Natural killer cell (primary cell): Measurements from ENCODE around the gene ACAA2. TPM values are rescaled to one million over a fixed set of nuclear protein-coding genes. Genes with fewer than 3 reads are reported as not detected.

Experiments
- ATAC-seq, 3 donors: fragments of 150-1000 bp in 2 of 3; fragments of 200-7000 bp in 1 of 3; cut with Tn5 transposase; 1 replicate in 1 of 3; 2 replicates in 2 of 3; pipeline ENCODE4 v1.10.0; 2021; ENCODE audit warnings: mild to moderate bottlenecking in 2 of 3, moderate library complexity in 2 of 3
- DNase-seq, 2 donors: peaks; one replicate each; pipeline versions ENCODE4 v3.0.0 to v3.0.0-alpha.2; 2013 to 2021; ENCODE audit warnings: mixed read lengths in 1 of 2
- H3K27ac ChIP-seq: one replicate; pipeline ENCODE4 v1.5.1; 2013; ENCODE audit warnings: mild to moderate bottlenecking, low read length
- H3K27me3 ChIP-seq: one replicate; pipeline ENCODE4 v1.6.1; 2013; ENCODE audit warnings: low read length; ENCODE audit not compliant: control insufficient read depth, insufficient read depth
- H3K36me3 ChIP-seq: one replicate; pipeline ENCODE4 v1.6.1; 2013; ENCODE audit warnings: low read length; ENCODE audit not compliant: control insufficient read depth, insufficient read depth
- H3K4me1 ChIP-seq: one replicate; pipeline ENCODE4 v1.6.1; 2013; ENCODE audit warnings: low read length; ENCODE audit not compliant: control insufficient read depth, insufficient read depth
- H3K4me3 ChIP-seq: one replicate; pipeline ENCODE4 v1.5.1; 2013; ENCODE audit warnings: low read length
- H3K9me3 ChIP-seq: one replicate; pipeline ENCODE4 v1.6.1; 2013; ENCODE audit warnings: low read length; ENCODE audit not compliant: control insufficient read depth, insufficient read depth
- H3K27ac Mint-ChIP-seq, 2 donors: one replicate each; pipeline ENCODE4 v1.8.0; 2022; ENCODE audit warnings: mild to moderate bottlenecking in 2 of 2, mixed read lengths in 2 of 2, moderate library complexity in 1 of 2
- H3K27me3 Mint-ChIP-seq, 2 donors: one replicate each; pipeline ENCODE4 v1.8.0; 2022; ENCODE audit warnings: low read depth in 2 of 2, mixed read lengths in 2 of 2
- H3K36me3 Mint-ChIP-seq: one replicate; pipeline ENCODE4 v1.8.0; 2022; ENCODE audit warnings: mixed read lengths
- H3K4me1 Mint-ChIP-seq, 2 donors: one replicate each; pipeline ENCODE4 v1.8.0; 2022; ENCODE audit warnings: mixed read lengths in 2 of 2
- H3K4me3 Mint-ChIP-seq: one replicate; pipeline ENCODE4 v1.8.0; 2022; ENCODE audit warnings: mild to moderate bottlenecking, moderate library complexity, mixed read lengths
- H3K9me3 Mint-ChIP-seq, 2 donors: one replicate each; pipeline ENCODE4 v1.8.0; 2022; ENCODE audit warnings: mixed read lengths in 2 of 2
- CTCF ChIP-seq: fragments of 200-600 bp; IDR thresholded peaks from one replicate; pipeline ENCODE4 v1.8.0; 2022; ENCODE audit warnings: antibody characterized with exemption
- whole genome bisulfite sequencing: methylation state at CpG from one replicate; pipeline ENCODE4 v1.1.7; 2013; ENCODE audit warnings: missing lambda C conversion rate; ENCODE audit not compliant: insufficient coverage; 5-methylcytosine and 5-hydroxymethylcytosine counted together
- intact Hi-C: fragments of 100-400 bp; cut with micrococcal nuclease; formaldehyde crosslinking; loops from one replicate; pipeline ENCODE4 v1.14.2; 2022
- total RNA-seq, 4 donors: library from RNA; stranded (reverse); fragments of 120-200 nt in 1 of 4; gene quantifications; one replicate each; pipeline versions ENCODE4 v1.2.3 to v1.2.4, GENCODE V29; 2013 to 2022

The ACAA2 gene
- total RNA-seq, 3 donors from 2014 or later (not counting 1 experiment from before 2014, with no cell fraction given), result 47.0 to 71.7 (median 59.2) TPM

GRCh38 chr18:49846718-49847470, 33.6 kb upstream of the ACAA2 start:
- intact Hi-C loops, result no loop called here
- Mint-ChIP-seq H3K36me3 (no peaks in the 10 kb centered on the region), H3K4me3 (no peak overlapping the region), H3K4me1 (peaks cover 35 to 43% of the 10 kb centered on the region in 2 donors), H3K27me3 (peaks cover 6 to 10% of the 10 kb centered on the region in 2 donors), H3K27ac (no peak overlapping the region), H3K9me3 (no peaks in the 10 kb centered on the region)
- Histone ChIP-seq H3K27ac (no peak overlapping the region), H3K9me3 (no peaks in the 10 kb centered on the region), H3K4me3 (no peak overlapping the region), H3K36me3 (no peaks in the 10 kb centered on the region), H3K4me1 (peaks cover 9% of the 10 kb centered on the region), H3K27me3 (no peaks in the 10 kb centered on the region)
- no peak for TF ChIP-seq CTCF
- no peak for DNase-seq
- 86% methylated on average over 10 of the region's 10 CpGs for WGBS
- ATAC-seq, result no peak

GRCh38 chr18:49846361-49846662, 33.0 kb upstream of the ACAA2 start:
- 91% methylated on average over 5 of the region's 5 CpGs for WGBS
- DNase-seq, result no peak
- peaks cover 9% of the 10 kb centered on the region for H3K4me1 ChIP-seq
- TF ChIP-seq CTCF, result no peak
- peaks cover 41 to 49% of the 10 kb centered on the region in 2 donors for H3K4me1 Mint-ChIP-seq
- no peaks in the 10 kb centered on the region for H3K27me3 ChIP-seq
- no peak overlapping the region for H3K27ac Mint-ChIP-seq
- no peaks in the 10 kb centered on the region for H3K9me3 ChIP-seq
- H3K36me3 ChIP-seq, result no peaks in the 10 kb centered on the region
- no peak overlapping the region for H3K4me3 ChIP-seq
- peaks cover 6 to 10% of the 10 kb centered on the region in 2 donors for H3K27me3 Mint-ChIP-seq
- no peak overlapping the region for H3K4me3 Mint-ChIP-seq
- no peak overlapping the region for H3K27ac ChIP-seq
- H3K9me3 Mint-ChIP-seq, result no peaks in the 10 kb centered on the region
- intact Hi-C loops, result no loop called here
- H3K36me3 Mint-ChIP-seq, result no peaks in the 10 kb centered on the region
- ATAC-seq, result no peak

GRCh38 chr18:49845629-49846360, 32.5 kb upstream of the ACAA2 start:
- Mint-ChIP-seq H3K4me3 (no peak overlapping the region), H3K9me3 (no peaks in the 10 kb centered on the region)

More at GRCh38 chr18:49845629-49846360, 32.5 kb upstream of the ACAA2 start:
- 96% methylated on average over 6 of the region's 6 CpGs for WGBS
- Histone ChIP-seq H3K27me3 (no peaks in the 10 kb centered on the region), H3K27ac (no peak overlapping the region), H3K36me3 (no peaks in the 10 kb centered on the region), H3K4me3 (no peak overlapping the region), H3K4me1 (peaks cover 9% of the 10 kb centered on the region), H3K9me3 (no peaks in the 10 kb centered on the region)
- H3K4me1 Mint-ChIP-seq, result peaks cover 37 to 49% of the 10 kb centered on the region in 2 donors
- ATAC-seq (no peak), DNase-seq (no peak)
- no peak overlapping the region for H3K27ac Mint-ChIP-seq
- H3K27me3 Mint-ChIP-seq, result peaks cover 4 to 9% of the 10 kb centered on the region in 2 donors
- H3K36me3 Mint-ChIP-seq, result no peaks in the 10 kb centered on the region
- TF ChIP-seq CTCF, result no peak
- intact Hi-C loops, result no loop called here
